ENCODE results near the gene SAMHD1.
"Not testable (repeated sequence)": the region's sequence is repeated elsewhere in the genome, so short reads cannot be mapped to it uniquely, and the experiment has no call there.

SAMHD1 gene

DNA sequence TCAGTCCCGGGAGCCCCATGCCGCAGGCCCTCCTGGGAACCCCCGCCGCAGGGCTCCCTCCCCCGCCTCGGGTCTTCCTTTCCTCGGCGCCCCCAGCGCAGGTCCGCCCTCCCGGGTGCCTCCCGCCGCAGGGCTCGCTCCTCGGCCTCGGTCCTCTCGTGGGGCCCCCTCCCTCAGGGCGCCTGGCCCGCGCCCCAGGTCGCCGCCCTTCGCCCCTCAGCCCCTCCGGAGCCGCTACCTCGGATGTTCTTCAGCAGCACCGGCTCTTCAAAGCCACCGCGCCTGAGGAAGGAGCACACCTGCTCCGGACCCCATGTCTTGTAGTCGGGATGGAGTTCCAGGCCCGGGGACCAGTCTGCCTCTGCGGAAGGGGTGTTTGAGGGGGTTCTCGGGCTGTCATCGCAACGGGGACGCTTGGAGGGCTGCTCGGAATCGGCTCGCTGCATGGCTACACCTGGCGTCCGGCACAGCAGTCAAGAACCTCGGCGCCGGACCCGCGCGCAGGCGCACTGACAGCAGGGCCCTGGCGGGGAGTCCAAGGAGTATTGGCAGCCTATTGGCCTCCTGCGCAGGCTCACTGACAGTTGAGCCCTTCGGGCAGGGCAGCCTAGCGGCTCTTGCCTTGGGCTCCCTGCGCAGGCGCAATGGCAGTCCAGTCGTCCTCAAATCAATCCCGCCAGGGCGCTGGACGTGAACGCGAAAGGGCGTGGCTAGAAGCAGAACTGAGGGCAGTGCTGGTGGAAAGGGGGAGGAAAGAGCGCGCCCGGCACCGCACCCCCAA lies at the start of gene SAMHD1:
Gene SAMHD1 (minus strand): TSS at position 511 of the 781 bp plus-strand sequence. CDS start 65 bp downstream, at position 446.
- DNase-seq: peak; percentile 65 to 98 (median 94)

DNA sequence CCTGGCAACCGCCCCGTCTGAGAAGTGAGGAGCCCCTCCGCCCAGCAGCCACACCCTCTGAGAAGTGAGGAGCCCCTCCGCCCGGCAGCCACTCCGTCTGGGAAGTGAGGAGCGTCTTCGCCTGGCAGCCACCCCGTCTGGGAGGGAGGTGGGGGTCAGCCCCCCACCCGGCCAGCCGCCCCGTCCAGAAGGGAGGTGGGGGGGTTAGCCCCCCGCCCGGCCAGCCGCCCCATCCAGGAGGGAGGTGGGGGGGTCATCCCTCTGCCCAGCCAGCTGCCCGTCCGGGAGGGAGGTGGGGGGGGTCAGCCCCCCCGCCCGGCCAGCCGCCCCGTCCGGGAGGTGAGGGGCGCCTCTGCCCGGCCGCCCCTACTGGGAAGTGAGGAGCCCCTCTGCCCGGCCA lies 48.7 kb upstream of the SAMHD1 start:
- not testable (repeated sequence) for DNase-seq

DNA sequence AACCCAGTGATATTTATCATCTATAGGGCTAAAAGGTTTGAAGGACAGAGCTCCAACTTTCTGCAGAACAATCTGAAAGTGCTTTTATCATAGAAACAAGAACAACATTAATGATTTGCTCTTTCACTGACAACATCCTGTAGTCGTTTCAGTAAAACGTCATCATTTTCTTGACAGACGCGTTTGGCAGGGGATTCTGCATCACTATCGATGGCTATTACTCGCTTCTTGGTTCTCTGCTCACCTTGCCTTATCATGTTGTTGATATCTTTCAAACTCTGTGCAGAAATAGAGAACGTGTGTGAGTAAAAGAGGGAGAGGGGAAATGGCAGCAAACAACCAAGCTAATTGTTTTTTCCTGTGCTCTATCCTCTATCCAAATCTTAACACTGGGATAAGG lies 47.1 kb upstream of the SAMHD1 start:
- no peak for DNase-seq

DNA sequence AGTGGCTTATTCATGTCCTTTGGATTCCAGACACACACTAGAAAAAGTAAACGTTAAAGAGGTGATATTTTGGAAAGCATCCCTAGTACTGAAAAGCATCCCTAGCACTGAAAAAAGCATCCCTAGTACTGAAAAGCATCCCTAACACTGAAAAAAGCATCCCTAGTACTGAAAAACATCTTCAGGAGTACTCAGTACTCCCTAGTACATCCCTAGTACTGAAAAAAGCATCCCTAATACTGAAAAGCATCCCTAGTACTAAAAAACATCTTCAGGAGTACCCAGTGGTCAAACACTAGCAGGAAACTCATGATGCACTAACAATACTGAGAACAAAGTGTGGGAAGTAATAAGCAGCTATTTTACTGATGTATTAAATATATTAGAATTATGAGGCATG lies 45.6 kb upstream of the SAMHD1 start:
- no peak for DNase-seq

DNA sequence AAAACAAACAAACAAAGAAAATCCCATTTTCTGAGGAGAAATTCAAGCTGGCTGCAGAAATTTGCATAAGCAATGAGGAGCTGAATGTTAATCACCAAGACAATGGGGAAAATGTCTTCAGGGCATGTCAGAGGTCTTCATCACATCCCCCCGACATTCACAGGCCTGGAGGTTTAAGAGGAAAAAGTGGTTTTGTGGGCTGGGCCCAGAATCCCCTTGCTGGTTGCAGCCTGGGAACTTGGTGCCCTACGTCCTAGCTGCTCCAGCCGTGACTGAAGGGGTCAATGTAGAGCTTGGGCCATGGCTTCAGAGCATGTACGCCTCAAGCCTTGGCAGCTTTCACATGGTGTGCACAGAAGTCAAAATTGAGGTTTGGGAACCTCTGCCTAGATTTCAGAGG lies 42.7 kb upstream of the SAMHD1 start:
- DNase-seq: not testable (repeated sequence)

DNA sequence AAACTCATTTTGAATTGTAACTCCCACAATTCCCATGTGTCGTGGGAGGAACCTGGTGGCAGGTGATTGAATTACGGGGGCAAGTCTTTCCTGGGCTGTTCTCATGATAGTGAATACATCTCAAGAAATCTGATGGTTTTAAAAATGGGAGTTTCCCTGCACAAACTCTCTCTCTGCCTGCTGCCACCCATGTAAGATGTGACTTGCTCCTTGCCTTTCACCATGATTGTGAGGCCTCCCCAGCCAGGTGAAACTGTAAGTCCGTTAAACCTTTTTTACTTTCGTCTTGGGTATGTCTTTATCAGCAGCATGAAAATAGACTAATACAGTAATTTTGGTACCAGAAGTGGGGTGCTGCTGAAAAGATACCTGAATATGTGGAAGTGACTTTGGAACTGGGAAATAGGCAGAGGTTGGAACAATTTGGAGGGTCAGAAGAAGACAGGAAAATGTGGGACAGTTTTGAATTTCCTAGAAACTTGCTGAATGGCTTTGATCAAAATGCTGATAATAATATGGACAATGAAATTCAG lies 41.4 kb upstream of the SAMHD1 start:
- no peak for DNase-seq

DNA sequence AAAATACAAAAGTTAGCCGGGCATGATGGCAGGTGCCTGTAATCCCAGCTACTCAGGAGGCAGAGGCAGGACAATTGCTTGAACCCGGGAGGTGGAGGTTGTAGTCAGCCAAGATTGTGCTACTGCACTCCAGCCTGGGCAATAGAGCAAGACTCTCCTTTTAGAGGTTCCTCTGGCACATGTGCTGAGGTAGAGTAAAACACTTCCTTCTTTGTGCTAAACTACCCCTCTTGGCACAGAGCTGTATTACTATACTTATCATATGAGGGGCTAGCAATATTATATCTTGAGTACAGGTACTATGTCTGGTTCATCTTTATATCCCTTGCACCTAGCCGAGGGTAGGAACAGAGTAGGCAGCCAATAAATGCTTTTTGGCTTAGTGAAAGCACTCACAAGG lies 40.2 kb upstream of the SAMHD1 start:
- DNase-seq: no peak

DNA sequence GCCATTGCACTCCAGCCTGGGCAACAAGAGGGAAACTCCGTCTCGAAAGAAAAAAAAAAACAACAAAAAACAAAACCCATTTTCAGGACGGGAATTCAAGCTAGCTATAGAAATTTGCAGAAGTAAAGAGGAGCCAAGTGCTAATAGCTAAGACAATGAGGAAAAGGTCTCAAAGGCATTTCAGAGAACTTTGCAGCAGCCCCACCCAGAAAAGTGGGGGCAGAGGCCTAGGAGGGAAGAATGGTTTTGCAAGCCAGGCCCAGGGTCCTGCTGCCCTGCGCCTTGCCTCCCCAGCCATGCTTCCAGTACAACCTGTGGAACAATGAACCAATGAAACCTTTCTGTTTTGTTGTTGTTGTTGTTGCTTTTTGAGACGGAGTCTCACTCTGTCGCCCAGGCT lies 38.3 kb upstream of the SAMHD1 start:
- no peak for DNase-seq

DNA sequence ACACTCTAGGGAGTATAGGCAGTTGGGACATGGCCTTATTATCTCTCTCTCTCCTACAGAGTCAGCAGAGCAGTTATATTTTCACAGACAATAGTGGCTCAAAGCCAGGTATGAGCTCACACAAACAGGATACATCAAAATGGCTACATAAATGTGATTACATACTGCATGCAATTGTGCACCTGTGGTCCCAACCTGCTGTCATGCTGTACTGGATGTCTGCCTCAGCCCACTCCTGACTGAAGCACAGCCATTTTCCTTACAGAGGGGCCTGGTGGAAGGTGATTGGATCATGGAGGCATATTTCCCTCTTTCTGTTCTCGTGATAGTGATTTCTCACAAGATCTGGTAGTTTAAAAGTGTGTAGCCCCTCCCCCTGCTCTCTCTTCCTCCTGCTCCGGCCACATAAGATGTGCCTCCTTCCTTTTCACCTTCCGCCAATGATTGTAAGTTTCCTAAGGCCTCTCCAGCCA lies 37.0 kb upstream of the SAMHD1 start:
- no peak for DNase-seq

DNA sequence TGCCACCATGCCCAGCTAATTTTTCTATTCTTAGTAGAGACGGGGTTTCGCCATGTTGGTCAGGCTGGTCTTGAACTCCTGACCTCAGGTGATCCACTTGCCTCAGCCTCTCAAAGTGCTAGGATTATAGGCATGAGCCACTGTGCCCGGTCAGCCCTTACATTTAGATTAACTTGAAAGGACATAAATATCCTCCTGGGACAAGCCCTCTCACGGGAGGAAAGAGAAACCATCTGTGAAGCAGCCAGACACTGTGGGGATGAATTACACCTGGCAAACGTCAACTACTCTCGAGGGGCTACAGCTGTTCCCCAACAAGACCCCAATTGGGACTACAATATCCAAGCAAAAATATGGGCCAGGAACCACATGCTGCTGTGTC lies 32.7 kb upstream of the SAMHD1 start:
- DNase-seq: no peak

DNA sequence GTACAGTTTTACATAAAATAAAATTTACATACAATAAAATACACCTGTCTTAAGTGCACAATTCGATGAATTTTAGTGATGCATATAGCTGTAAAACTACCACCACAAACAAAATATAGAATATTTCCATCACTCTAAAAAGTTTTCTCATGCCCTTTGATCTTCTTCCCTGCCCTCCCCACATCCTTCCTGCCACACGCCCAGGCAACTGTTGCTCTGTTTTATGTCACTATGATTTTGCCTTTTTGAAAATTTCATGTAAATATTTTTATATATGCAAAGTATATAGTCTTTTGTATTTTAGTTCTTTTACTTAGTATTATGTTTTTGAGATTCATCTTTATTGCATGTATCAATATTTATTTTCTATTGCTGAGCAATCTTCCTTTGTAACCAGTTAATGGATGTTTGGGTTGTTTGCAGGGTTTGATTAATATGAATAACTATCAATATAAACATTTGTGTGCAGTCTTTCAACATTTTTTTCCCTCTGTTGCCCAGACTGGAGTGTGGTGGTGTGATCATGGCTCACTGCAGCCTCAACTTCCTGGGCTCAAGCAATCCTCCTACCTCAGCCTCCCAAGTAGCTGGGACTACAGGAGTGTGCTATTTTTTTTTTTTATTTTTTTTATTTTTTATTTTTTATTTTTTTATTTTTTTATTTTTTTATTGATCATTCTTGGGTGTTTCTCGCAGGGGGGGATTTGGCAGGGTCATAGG lies 23.8 kb upstream of the SAMHD1 start:
- DNase-seq: no peak

DNA sequence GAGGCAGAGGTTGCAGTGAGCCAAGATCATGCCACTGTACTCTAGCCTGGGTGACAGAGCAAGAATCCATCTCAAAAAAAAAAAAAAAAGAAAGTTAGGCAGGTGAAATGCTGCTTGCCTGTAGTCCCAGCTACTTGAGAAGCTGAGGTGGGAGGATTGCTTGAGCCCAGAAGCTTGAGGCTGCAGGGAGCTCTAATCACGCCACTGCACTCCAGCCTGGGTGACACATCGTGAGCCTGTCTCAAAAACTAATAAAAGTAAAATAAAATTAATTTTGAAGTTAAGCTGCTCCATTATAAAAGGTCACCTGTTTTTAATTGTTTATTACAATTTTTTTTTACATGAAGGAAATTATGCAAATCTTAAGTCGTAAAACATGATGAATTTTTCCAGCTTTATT lies 23.2 kb upstream of the SAMHD1 start:
- DNase-seq: no peak

DNA sequence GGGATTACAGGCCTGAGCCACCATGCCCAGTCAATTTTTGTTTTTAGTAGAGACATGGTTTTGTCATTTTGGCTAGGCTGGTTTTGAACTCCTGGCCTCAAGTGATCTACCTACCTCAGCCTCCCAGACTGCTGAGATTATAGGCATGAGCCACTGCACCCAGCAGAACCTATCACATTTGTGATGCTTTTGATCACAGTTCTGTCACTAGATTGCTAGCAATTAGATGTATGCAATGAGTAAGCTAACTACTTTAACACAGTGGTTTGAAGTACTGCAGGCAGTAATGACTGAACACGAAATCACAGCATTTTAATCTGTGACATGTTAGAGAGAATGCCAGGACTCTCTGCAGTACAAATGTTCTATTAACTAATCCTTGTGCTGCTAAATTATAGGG lies 19.6 kb upstream of the SAMHD1 start:
- no peak for DNase-seq

DNA sequence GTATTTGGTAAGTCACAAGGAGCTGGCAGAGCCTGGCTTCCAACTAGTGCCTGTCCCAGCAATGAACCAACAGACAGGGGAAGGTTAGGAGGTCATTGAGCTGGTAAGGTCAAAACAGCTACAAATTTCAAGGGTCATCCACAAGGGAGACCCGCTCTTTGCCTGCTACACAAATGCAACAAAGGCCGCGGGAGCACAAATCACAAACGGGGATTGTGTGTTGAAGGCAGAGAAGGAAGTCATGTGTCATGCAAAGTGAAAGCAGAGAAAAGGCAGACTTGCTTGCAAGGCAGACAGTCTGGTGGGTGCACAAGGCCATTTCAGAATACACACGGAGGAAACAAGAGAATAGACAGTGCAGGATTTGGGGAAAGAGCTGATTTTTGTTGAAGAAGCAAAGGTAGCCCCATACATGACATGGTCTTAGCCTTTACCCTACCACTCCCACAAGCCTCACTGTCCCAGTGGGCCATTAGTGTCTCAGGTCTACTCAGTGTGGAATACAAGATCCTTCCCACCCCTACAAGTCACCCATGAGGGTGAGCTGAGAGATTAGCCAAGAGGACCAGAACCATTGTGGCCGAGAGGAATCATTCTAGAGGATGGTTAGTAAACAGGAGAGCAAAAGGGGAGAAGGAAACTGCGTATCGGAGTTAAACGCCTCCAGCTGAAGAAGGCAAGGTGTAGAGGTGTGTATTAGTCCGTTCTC lies 18.1 kb upstream of the SAMHD1 start:
- peak in 1 of 58 donors; percentile 1 for DNase-seq

DNA sequence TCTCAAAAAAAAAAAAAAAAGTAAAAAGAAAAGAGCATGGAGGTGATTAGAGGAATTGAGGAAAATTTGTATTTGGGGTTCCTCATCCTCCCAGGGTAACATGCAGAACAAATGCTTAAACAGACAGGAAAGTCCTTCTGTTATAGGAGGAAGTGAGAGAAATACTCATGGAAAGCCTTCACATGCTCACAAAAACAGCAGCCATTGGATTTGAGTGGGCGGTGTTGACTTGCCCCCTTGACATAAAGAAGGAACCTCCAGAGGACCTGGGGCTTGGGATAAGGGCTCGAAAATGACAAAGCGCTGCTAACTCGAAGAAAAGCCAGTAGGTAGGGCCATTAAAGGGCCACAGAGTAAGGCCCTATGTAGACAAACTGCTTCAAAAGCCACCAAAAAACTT lies 17.5 kb upstream of the SAMHD1 start:
- DNase-seq: no peak

DNA sequence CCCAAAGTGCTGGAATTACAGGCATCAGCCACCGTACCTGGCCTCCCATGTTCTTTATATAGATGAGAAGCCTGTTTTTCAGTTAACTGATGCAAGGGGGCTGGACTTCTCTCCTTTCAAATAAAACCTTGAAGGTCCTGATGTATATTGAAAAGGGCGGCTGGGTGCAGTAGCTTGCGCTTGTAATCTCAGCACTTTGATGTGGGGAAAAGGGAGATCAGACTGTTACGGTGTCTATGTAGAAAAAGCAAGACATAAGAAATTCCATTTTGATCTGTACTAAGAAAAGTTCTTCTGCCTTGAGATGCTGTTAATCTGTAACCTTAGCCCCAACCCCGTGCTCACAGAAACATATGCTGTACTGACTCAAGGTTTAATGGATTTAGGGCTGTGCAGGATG lies 16.1 kb upstream of the SAMHD1 start:
- no peak for DNase-seq

DNA sequence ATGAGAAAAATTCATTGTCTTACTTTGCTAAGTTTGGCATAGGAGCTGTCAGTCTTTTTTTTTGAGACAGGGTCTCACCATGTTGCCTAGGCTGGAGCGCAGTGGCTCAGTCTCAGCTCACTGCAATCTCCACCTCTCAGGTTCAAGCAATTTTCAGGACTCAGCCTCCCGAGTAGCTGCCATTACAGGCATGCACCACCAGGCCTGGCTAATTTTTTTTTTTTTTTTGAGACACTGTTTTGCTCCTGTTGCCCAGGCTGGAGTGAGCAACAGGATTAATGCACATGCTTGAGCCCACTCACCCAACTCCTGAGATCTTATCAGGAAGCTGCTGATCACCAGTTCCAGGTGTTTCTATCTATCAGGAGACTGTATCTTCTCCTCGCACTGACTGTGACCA lies 15.5 kb upstream of the SAMHD1 start:
- not testable (repeated sequence) for DNase-seq

DNA sequence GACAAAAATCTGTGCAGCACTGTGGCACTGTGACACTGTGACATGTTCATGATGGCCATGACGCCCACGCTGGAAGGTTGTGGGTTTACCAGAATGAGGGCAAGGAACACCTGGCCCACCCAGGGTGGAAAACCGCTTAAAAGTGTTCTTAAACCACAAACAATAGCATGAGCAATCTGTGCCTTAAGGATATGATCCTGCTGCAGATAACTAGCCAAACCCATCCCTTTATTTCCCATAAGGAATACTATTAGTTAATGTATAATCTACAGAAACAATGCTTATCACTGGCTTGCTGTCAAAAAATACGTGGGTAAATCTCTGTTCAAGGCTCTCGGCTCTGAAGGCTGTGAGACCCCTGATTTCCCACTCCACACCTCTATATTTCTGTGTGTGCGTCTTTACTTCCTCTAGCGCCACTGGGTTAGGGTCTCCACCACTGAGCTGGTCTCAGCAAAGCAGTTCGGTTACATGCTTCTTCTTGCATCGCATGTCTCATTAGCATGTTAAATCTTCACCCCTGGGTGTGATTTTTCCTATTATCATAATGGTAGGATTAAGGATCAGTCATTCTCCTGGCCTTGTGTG lies 10.9 kb upstream of the SAMHD1 start:
- DNase-seq: not testable (repeated sequence)

DNA sequence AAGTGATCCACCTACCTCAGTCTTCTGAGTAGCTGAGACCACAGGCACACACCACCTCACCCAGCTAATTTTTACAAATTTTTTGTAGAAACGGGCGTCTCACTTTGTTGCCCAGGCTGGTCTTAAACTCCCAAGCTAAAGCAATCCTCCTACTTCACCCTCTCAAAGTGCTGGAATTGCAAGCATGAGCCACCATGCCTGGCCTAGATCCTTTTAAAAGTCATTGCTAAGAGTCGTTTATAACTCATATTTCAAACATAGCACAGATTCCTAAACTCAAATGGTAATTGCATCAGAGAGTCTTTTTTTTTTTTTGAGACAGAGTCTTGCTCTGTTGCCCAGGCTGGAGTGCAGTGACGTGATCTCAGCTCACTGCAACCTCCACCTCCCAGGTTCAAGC lies 7.7 kb upstream of the SAMHD1 start:
- DNase-seq: no peak

DNA sequence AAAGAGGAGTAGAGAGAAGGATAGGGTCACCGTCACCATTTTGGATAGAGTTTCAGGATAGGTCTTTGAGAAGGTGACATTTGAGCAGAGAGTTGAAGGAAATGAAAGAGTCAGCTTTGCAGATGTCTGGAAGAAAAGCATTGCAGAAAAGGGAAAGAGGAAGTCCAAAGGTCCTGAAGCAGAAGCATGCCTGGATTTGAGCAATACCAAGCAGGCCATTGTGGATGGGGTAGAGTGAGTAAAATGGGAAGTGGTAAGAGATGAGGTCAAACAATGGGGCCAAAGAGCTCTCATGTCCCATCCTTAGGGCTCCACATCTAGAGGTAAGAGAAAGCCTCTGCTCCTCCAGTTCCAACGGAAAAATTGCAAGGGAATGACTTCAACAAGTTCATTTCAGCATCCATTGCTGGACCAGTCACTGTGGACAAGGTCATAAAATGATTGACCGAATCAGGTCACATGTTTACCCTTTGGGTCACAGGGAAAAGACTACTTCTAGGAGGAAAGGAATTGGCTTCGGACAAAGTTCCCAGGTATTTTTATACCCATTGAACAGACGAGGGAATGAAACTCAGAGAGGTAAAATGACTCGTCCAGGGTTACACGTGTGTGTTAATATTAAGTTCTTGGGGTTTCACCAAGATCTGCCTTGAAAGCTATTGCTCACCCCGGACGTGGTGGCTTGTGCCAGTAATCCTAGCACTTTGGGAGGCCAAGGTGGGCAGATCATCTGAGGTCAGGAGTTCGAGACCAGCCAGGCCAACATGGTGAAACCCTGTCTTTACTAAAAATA lies 6.6 kb upstream of the SAMHD1 start:
- peak in 6 of 58 donors; percentile 2 to 44 (median 7) for DNase-seq

DNA sequence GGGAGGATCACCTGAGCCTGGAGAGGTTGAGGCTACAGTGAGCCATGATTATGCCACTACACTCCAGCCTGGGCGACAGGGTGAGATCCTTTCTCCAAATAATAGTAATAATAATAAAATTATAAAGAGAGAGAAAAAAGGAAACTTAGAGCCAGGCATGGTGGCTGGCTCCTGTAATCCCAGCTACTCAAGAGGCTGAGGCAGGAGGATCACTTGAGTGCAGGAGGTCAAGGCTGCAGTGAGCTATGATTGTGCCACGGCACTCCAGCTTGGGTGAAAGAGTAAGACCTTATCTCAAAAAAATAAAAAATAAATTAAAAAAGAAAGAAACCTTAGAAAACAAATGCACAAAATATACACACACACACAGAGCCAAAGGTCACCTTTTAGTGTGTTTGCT lies 5.2 kb upstream of the SAMHD1 start:
- DNase-seq: no peak
